ENCODE results near the gene CLIC5. TPM values are rescaled to one million over a fixed set of nuclear protein-coding genes. Genes with fewer than 3 reads are reported as not detected.
"Not testable (repeated sequence)": the region's sequence is repeated elsewhere in the genome, so short reads cannot be mapped to it uniquely, and the experiment has no call there.

The CLIC5 gene
- total and polyA plus RNA-seq, 9 donors, result 8.5 to 15.4 (median 14.2) TPM

GRCh38 chr6:45933855-45934254, 81.8 kb downstream of the CLIC5 start:
- Histone ChIP-seq H3K27ac (ENCODE audit: low read length) (no peak overlapping the region), H3K27me3 (ENCODE audit: control insufficient read depth, insufficient read depth, low read length) (peaks cover 2% of the 10 kb centered on the region), H3K4me1 (ENCODE audit: control insufficient read depth, insufficient read depth, low read length) (no peaks in the 10 kb centered on the region), H3K36me3 (ENCODE audit: control insufficient read depth, insufficient read depth, low read length) (no peaks in the 10 kb centered on the region), H3K4me3 (ENCODE audit: low read length) (no peak overlapping the region), H3K9me3 (replicated peaks; ENCODE audit: control insufficient read depth, low read depth, low read length) (no peaks in the 10 kb centered on the region)
- no peak for DNase-seq
- WGBS (ENCODE audit: insufficient coverage), result 39% methylated on average over 6 of the region's 7 CpGs

- no peaks in the 10 kb centered on the region for H3K36me3 ChIP-seq (ENCODE audit: control insufficient read depth, insufficient read depth, low read length)
- 83% methylated on average over 1 of the region's 1 CpG for WGBS (ENCODE audit: insufficient coverage)
- no peak for DNase-seq
- H3K4me1 ChIP-seq (ENCODE audit: control insufficient read depth, insufficient read depth, low read length), result peaks cover 2% of the 10 kb centered on the region
- H3K27me3 ChIP-seq (ENCODE audit: control insufficient read depth, insufficient read depth, low read length), result peaks cover 2% of the 10 kb centered on the region
- no peaks in the 10 kb centered on the region for H3K9me3 ChIP-seq (replicated peaks; ENCODE audit: control insufficient read depth, low read depth, low read length)
- no peak overlapping the region for H3K27ac ChIP-seq (ENCODE audit: low read length)
- no peak overlapping the region for H3K4me3 ChIP-seq (ENCODE audit: low read length)
Measured at GRCh38 chr6:45931232-45931631, 84.4 kb downstream of the CLIC5 start.

DNA sequence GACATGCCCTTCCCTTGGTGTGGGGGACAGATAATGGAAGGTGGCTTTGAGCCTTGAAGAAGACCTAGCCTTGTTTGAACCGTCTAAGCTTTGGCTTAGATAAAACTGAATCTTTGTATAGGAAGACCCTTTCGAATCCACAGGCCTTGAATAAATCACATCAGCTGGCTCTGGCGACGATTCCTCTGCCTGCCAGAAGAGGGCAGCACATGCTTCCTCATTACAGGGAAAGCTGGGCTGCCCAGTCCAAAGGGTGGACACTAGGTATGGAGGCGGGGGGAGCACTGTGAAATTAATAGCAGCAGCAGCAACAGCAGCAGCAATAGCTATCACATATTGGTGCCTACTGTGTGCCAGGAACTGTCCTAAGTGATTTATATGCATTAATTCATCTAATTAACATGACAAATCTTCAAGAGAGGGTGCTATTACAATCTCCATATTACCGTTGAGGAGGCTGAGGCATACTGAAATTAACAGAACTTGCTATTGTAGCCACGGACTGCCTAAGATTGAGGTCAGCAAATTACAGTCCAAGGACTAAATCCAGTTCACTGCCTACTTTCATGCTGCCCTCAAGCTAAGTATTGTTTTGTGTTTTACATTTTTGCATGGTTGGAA, 85.1 kb downstream of the CLIC5 start:
- Histone ChIP-seq H3K36me3 (ENCODE audit: control insufficient read depth, insufficient read depth, low read length) (no peaks in the 10 kb centered on the region), H3K27ac (ENCODE audit: low read length) (no peak overlapping the region), H3K9me3 (replicated peaks; ENCODE audit: control insufficient read depth, low read depth, low read length) (no peaks in the 10 kb centered on the region), H3K4me1 (ENCODE audit: control insufficient read depth, insufficient read depth, low read length) (peaks cover 2% of the 10 kb centered on the region), H3K27me3 (ENCODE audit: control insufficient read depth, insufficient read depth, low read length) (peaks cover 2% of the 10 kb centered on the region), H3K4me3 (ENCODE audit: low read length) (no peak overlapping the region)
- DNase-seq, result peak; percentile 65
- WGBS (ENCODE audit: insufficient coverage), result 22% methylated on average over 4 of the region's 7 CpGs

DNA sequence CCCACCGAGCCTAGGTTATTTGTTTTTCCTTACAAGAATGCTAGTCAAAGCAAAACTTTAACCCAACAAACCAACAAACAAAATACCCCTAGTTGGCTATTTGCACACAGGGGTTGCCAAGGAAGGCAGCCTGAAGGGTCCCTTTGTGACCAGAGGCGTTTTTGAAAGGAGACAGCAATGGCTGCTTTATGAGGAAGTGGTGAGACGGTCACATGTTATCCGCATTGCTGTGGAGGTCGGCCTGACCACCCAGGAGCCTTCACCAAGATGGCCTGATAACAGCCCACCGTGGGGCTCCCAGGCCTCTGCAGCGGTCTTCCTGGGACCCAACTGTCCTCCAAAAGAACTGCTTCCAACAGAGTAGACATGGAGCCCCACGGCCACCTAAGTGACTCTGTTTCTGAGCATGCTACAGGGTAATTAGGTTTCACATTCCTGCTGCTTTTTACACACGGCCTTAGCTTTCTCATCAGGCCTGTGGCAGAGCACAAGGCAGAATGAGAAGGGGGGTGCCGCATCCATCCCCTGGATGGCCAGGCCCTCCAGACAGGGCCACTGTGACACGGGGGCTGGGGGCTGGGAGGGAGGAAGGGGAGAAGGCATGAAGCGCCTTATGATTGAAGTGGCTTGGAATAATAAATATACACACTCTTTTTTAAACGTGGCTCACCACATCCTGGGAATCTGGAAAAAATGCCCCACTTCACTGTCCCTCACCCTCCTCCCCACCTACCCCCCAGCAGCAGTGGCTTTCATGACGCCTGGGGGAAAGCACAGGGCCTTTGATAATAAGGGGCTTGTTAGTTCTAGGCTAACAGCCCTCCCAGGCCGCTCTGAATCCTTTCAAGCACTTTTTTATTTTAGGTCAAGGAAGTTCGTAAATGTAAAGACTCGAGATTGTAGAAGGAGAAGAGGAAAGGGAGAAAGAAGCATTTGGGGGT, 86.0 kb downstream of the CLIC5 start:
- peaks cover 2% of the 10 kb centered on the region for H3K4me1 ChIP-seq (ENCODE audit: control insufficient read depth, insufficient read depth, low read length)

DNA sequence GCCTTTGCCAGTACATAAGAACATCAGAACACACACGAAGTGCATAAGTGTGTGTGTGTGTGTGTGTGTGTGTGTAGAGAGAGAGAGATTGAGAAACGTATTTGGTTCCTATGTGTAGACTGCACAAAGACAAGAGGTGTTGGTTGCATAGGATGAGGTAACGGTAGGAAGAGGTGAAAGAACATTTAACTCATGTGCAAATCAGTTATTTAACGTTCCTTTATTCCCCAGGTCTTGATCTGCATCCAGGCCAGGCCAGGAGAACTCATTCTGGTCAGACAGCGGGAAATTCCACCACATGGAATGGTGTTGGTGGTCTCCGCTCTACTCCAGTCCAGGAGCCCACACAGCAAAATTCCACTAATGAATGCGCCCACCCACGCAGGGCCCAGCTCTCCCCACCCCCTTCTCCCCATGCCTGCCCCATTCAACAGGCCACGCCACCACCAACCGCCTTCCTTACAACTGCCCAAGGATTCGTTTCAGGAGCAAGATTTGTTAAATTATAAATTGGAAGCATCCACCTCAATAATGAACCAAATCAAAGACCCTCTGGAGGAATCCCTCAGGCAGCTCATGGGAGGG, 86.8 kb downstream of the CLIC5 start:
- Histone ChIP-seq H3K27ac (ENCODE audit: low read length) (no peak overlapping the region), H3K4me3 (ENCODE audit: low read length) (no peak overlapping the region), H3K36me3 (ENCODE audit: control insufficient read depth, insufficient read depth, low read length) (no peaks in the 10 kb centered on the region), H3K27me3 (ENCODE audit: control insufficient read depth, insufficient read depth, low read length) (peaks cover 2% of the 10 kb centered on the region), H3K4me1 (ENCODE audit: control insufficient read depth, insufficient read depth, low read length) (peaks cover 2% of the 10 kb centered on the region), H3K9me3 (replicated peaks; ENCODE audit: control insufficient read depth, low read depth, low read length) (no peaks in the 10 kb centered on the region)
- DNase-seq, result no peak
- 76% methylated on average over 2 of the region's 11 CpGs for WGBS (ENCODE audit: insufficient coverage)

More for the DNA sequence above, 86.0 kb downstream of the CLIC5 start:
- no peaks in the 10 kb centered on the region for H3K36me3 ChIP-seq (ENCODE audit: control insufficient read depth, insufficient read depth, low read length)
- DNase-seq, result no peak
- H3K27ac ChIP-seq (ENCODE audit: low read length), result no peak overlapping the region
- H3K4me3 ChIP-seq (ENCODE audit: low read length), result no peak overlapping the region
- no peaks in the 10 kb centered on the region for H3K9me3 ChIP-seq (replicated peaks; ENCODE audit: control insufficient read depth, low read depth, low read length)
- WGBS (ENCODE audit: insufficient coverage), result 74% methylated on average over 10 of the region's 17 CpGs
- H3K27me3 ChIP-seq (ENCODE audit: control insufficient read depth, insufficient read depth, low read length), result peaks cover 2% of the 10 kb centered on the region

- peak; percentile 35 for DNase-seq
- Histone ChIP-seq H3K27ac (ENCODE audit: low read length) (no peak overlapping the region), H3K4me1 (ENCODE audit: control insufficient read depth, insufficient read depth, low read length) (peaks cover 2% of the 10 kb centered on the region), H3K36me3 (ENCODE audit: control insufficient read depth, insufficient read depth, low read length) (no peaks in the 10 kb centered on the region), H3K27me3 (ENCODE audit: control insufficient read depth, insufficient read depth, low read length) (peaks cover 2% of the 10 kb centered on the region), H3K9me3 (replicated peaks; ENCODE audit: control insufficient read depth, low read depth, low read length) (no peaks in the 10 kb centered on the region), H3K4me3 (ENCODE audit: low read length) (no peak overlapping the region)
- 50% methylated on average over 6 of the region's 9 CpGs for WGBS (ENCODE audit: insufficient coverage)
Measured at GRCh38 chr6:45927421-45928320, 88.0 kb downstream of the CLIC5 start.

DNA sequence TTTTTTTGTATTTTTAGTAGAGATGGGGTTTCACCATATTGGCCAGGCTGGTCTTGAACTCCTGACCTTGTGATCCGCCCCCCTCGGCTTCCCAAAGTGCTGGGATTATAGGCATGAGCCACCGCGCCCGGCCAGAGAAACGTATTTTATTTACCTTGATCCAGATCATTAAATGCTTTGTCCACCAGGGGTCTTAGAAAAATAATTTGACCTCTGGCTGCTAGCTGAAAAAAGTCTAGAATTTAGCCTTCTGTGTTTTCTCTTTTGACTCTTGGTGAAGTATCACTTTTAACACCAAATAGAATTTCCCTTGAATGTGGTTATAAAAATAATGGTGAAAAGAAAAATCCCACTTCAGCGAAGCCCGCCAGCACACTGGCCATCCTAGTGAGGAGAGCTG, 89.2 kb downstream of the CLIC5 start:
- no CpG with 5 or more reads among the region's 8 CpGs for WGBS (ENCODE audit: insufficient coverage)
- H3K36me3 ChIP-seq (ENCODE audit: control insufficient read depth, insufficient read depth, low read length); H3K27me3 ChIP-seq (ENCODE audit: control insufficient read depth, insufficient read depth, low read length); H3K4me1 ChIP-seq (ENCODE audit: control insufficient read depth, insufficient read depth, low read length); DNase-seq; H3K4me3 ChIP-seq (ENCODE audit: low read length); H3K27ac ChIP-seq (ENCODE audit: low read length); H3K9me3 ChIP-seq (replicated peaks; ENCODE audit: control insufficient read depth, low read depth, low read length): not testable (repeated sequence)

DNA sequence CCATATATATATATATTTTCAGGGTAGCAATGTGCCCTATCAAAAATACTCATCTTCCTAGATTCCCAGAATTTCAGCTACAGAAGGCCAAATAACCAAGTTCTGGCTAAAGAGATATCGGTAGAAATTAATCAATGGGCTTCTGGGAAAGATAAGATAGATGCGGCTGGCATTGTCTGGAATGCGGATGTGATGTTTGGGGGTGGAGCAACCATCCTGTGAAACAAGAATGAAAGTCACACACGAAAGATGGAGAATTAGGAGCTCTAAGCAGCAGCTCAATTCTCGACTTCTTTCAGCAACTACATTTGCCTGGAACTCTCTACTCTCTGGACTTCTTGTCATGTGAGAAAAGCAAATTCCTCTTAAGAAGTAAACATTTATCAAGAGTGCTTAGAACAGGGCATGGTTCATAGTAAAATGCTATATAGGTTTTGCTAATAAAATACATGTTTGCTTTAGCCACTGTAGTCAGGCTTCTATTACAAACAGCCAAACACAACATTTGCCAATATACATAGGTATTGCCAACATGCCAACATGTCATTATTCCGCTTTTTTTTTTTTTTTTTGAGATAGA, 90.8 kb downstream of the CLIC5 start:
- Histone ChIP-seq H3K9me3 (replicated peaks; ENCODE audit: control insufficient read depth, low read depth, low read length) (no peaks in the 10 kb centered on the region), H3K4me1 (ENCODE audit: control insufficient read depth, insufficient read depth, low read length) (peaks cover 9% of the 10 kb centered on the region), H3K27ac (ENCODE audit: low read length) (no peak overlapping the region), H3K36me3 (ENCODE audit: control insufficient read depth, insufficient read depth, low read length) (no peaks in the 10 kb centered on the region), H3K4me3 (ENCODE audit: low read length) (no peak overlapping the region), H3K27me3 (ENCODE audit: control insufficient read depth, insufficient read depth, low read length) (no peaks in the 10 kb centered on the region)
- WGBS (ENCODE audit: insufficient coverage), result 100% methylated on average over 4 of the region's 6 CpGs
- no peak for DNase-seq

- WGBS (ENCODE audit: insufficient coverage), result 73% methylated on average over 3 of the region's 5 CpGs
- peaks cover 9% of the 10 kb centered on the region for H3K4me1 ChIP-seq (ENCODE audit: control insufficient read depth, insufficient read depth, low read length)
- H3K4me3 ChIP-seq (ENCODE audit: low read length), result no peak overlapping the region
- no peaks in the 10 kb centered on the region for H3K36me3 ChIP-seq (ENCODE audit: control insufficient read depth, insufficient read depth, low read length)
- H3K9me3 ChIP-seq (replicated peaks; ENCODE audit: control insufficient read depth, low read depth, low read length), result no peaks in the 10 kb centered on the region
- DNase-seq, result no peak
- no peaks in the 10 kb centered on the region for H3K27me3 ChIP-seq (ENCODE audit: control insufficient read depth, insufficient read depth, low read length)
- no peak overlapping the region for H3K27ac ChIP-seq (ENCODE audit: low read length)
Measured at GRCh38 chr6:45923831-45924391, 91.7 kb downstream of the CLIC5 start.

Measured in muscle of leg (tissue), 11 donors.